Pancreas (tissue), 10 donors: ENCODE measurements around the gene SPEG. TPM values are rescaled to one million over a fixed set of nuclear protein-coding genes. Genes with fewer than 3 reads are reported as not detected.

ENCODE experiments used
- ATAC-seq, 4 donors: fragments of 200-7000 bp; cut with Tn5 transposase; one replicate each; pipeline versions ENCODE4 v1.8.0 to v1.9.1; 2020; ENCODE audit warnings: mild to moderate bottlenecking in 4 of 4, moderate library complexity in 4 of 4
- DNase-seq, 6 donors: peaks; one replicate each; pipeline ENCODE4 v3.0.0-alpha.2; 2020
- FAIRE-seq: peaks from 2 replicates; lab custom pipeline; 2012; peaks lifted over from hg19 to GRCh38; lab: Jason Lieb, UNC
- H3K27ac ChIP-seq, 4 donors: fragments of 200-600 bp; sonication (generic); 1 replicate in 3 of 4; 2 replicates in 1 of 4; pipeline versions ENCODE4 v1.5.0 to v1.8.0; 2020
- H3K27me3 ChIP-seq, 4 donors: fragments of 200-600 bp; one replicate each; pipeline ENCODE4 v1.8.0; 2021
- H3K36me3 ChIP-seq, 3 donors: fragments of 200-600 bp; sonication (generic) in 1 of 3; one replicate each; pipeline versions ENCODE4 v1.5.0 to v1.8.0; 2020 to 2021
- H3K4me1 ChIP-seq, 3 donors: fragments of 200-600 bp; one replicate each; pipeline ENCODE4 v1.8.0; 2021
- H3K4me3 ChIP-seq, 4 donors: fragments of 200-600 bp; sonication (generic) in 2 of 4; one replicate each; pipeline versions ENCODE4 v1.5.0 to v1.8.0; 2020 to 2021
- H3K9me3 ChIP-seq, 4 donors: fragments of 200-600 bp; one replicate each; pipeline ENCODE4 v1.8.0; 2021
- CTCF ChIP-seq, 4 donors: fragments of 200-600 bp; sonication (generic) in 3 of 4; IDR thresholded peaks; one replicate each; pipeline versions ENCODE4 v1.5.0 to v1.8.0; 2021; ENCODE audit warnings: antibody characterized with exemption in 4 of 4
- WGBS, 2 donors: extraction: QIAGEN DNeasy Blood & Tissue Kit; methylation state at CpG; one replicate each; pipeline ENCODE4 v1.1.7; 2013; 5-methylcytosine and 5-hydroxymethylcytosine counted together
- intact Hi-C, 3 donors: fragments of 100-400 bp; cut with DNase I; formaldehyde crosslinking; loops; one replicate each; pipeline versions ENCODE4 v1.11.1 to v1.14.2; 2022
- polyA plus RNA-seq, 2 donors: library from polyadenylated mRNA; stranded (reverse); fragments of 200-250 nt; gene quantifications; one replicate each; pipeline ENCODE4 v1.2.3, GENCODE V29; 2013
- total RNA-seq, 6 donors: library from RNA; stranded (reverse); fragmentation: NEBNext Ultra II Directional in 4 of 6; extraction: Animal tissue kit (Norgen Biotek cat#: 25700) in 4 of 6; gene quantifications; one replicate each; pipeline versions ENCODE4 v1.2.1 to v1.2.4, GENCODE V29; 2021 to 2023
- donor health status: healthy with polysubstance abuse.
- donor health status: DM: no; HTN: no; CAD: no; lungs with moderate emphysema.
- donor health status: DM: no; HTN: no; CAD: no.
- donor health status: control.
- donor health status: control.
- donor health status: Bipolar disorder and iron deficiency.
- donor health status: DM: yes; HTN: yes; CAD: no.
- donor health status: DM: no; HTN: no; CAD: no.
- donor health status: DM: no; HTN: no; CAD: no.
- donor health status: DM: yes; HTN: yes; CAD: no.

The SPEG gene
- total and polyA plus RNA-seq, 8 donors: 2.6 to 33.3 (median 4.2) TPM

- peaks cover 0 to 4% (median 0%) of the 10 kb centered on the region in 3 donors for H3K4me1 ChIP-seq
- TF ChIP-seq CTCF (IDR thresholded peaks at IDR 0.05): no peak
- DNase-seq: peak in 2 of 6 donors; percentile 28 to 64
- H3K9me3 ChIP-seq: no peaks in the 10 kb centered on the region
- H3K27me3 ChIP-seq: no peaks in the 10 kb centered on the region
- intact Hi-C loops: no loop called here
- no peak for FAIRE-seq
- no peak for ATAC-seq
- H3K36me3 ChIP-seq: peaks cover 0 to 23% (median 0%) of the 10 kb centered on the region in 3 donors
- H3K27ac ChIP-seq: no peak overlapping the region
- no peak overlapping the region for H3K4me3 ChIP-seq
- 71 to 77% methylated on average over 4 of the region's 4 CpGs for WGBS, 2 donors
These were observed 73.7 kb downstream of the SPEG start for GRCh38 chr2:219508444-219508734.

- Histone ChIP-seq H3K4me1 (peaks cover 0 to 4% (median 0%) of the 10 kb centered on the region in 3 donors), H3K9me3 (no peaks in the 10 kb centered on the region), H3K4me3 (no peak overlapping the region), H3K27ac (no peak overlapping the region), H3K36me3 (peaks cover 0 to 17% (median 0%) of the 10 kb centered on the region in 3 donors), H3K27me3 (no peaks in the 10 kb centered on the region)
- WGBS, 2 donors: 7 to 11% methylated on average over 12 to 14 of the region's 14 CpGs
- FAIRE-seq (no peak), DNase-seq (peak in 1 of 6 donors; percentile 30), ATAC-seq (peak; percentile 19 to 33 (median 27))
- TF ChIP-seq CTCF (IDR thresholded peaks at IDR 0.05): no peak
- intact Hi-C loops: no loop called here
These were observed 74.5 kb downstream of the SPEG start for GRCh38 chr2:219508971-219509779.

GRCh38 chr2:219509780-219510511 is 75.3 kb downstream of the SPEG start:
- Histone ChIP-seq H3K27me3 (no peaks in the 10 kb centered on the region), H3K4me3 (peak overlapping the region in 2 of 4 donors; percentile 18 to 33), H3K9me3 (no peaks in the 10 kb centered on the region), H3K36me3 (peaks cover 0 to 13% (median 0%) of the 10 kb centered on the region in 3 donors), H3K27ac (no peak overlapping the region), H3K4me1 (peaks cover 0 to 4% (median 0%) of the 10 kb centered on the region in 3 donors)
- DNase-seq (peak; percentile 52 to 80 (median 69)), FAIRE-seq (no peak), ATAC-seq (peak; percentile 84 to 95 (median 89))
- 2% methylated on average over 24 to 26 of the region's 26 CpGs for WGBS, 2 donors
- intact Hi-C loops: no loop called here
- peak; percentile 34 to 62 (median 50) for TF ChIP-seq CTCF (IDR thresholded peaks at IDR 0.05)

- Histone ChIP-seq H3K27ac (no peak overlapping the region), H3K4me3 (no peak overlapping the region), H3K9me3 (no peaks in the 10 kb centered on the region), H3K4me1 (peaks cover 0 to 4% (median 0%) of the 10 kb centered on the region in 3 donors), H3K36me3 (peaks cover 0 to 12% (median 0%) of the 10 kb centered on the region in 3 donors), H3K27me3 (no peaks in the 10 kb centered on the region)
- 29 to 32% methylated on average over 19 to 22 of the region's 22 CpGs for WGBS, 2 donors
- TF ChIP-seq CTCF (IDR thresholded peaks at IDR 0.05): no peak
- ATAC-seq (no peak), DNase-seq (peak in 2 of 6 donors; percentile 22 to 59), FAIRE-seq (no peak)
- intact Hi-C loops: no loop called here
These were observed 76.0 kb downstream of the SPEG start for GRCh38 chr2:219510512-219511135.
